Upper lobe of right lung (tissue), 1 donor: ENCODE results near the gene P2RY12. TPM values are rescaled to one million over a fixed set of nuclear protein-coding genes. Genes with fewer than 3 reads are reported as not detected.
A peak's percentile ranks its signal among the peaks of the same experiment; 100 is the strongest.

Experiments
- ATAC-seq: fragments of 200-7000 bp; cut with Tn5 transposase; one replicate; pipeline ENCODE4 v1.9.1; 2020; ENCODE audit warnings: mild to moderate bottlenecking, moderate library complexity
- DNase-seq: peaks from one replicate; pipeline ENCODE4 v3.0.0-alpha.2; 2020
- H3K27ac ChIP-seq: fragments of 200-600 bp; one replicate; pipeline ENCODE4 v1.8.0; 2022
- H3K27me3 ChIP-seq: fragments of 200-600 bp; one replicate; pipeline ENCODE4 v1.8.0; 2022; ENCODE audit warnings: mild to moderate bottlenecking
- H3K36me3 ChIP-seq: fragments of 200-600 bp; one replicate; pipeline ENCODE4 v1.8.0; 2022
- H3K4me1 ChIP-seq: fragments of 200-600 bp; one replicate; pipeline ENCODE4 v1.8.0; 2022
- H3K4me3 ChIP-seq: fragments of 200-600 bp; one replicate; pipeline ENCODE4 v1.8.0; 2022; ENCODE audit warnings: mild to moderate bottlenecking
- H3K9me3 ChIP-seq: fragments of 200-600 bp; one replicate; pipeline ENCODE4 v1.8.0; 2022
- CTCF ChIP-seq: fragments of 200-600 bp; IDR thresholded peaks from one replicate; pipeline ENCODE4 v1.8.0; 2022; ENCODE audit warnings: antibody characterized with exemption
- intact Hi-C: fragments of 100-400 bp; cut with DNase I; formaldehyde crosslinking; loops from one replicate; pipeline ENCODE4 v1.11.0; 2022
- total RNA-seq: library from RNA; stranded (reverse); fragmentation: NEBNext Ultra II Directional; extraction: Animal tissue kit (Norgen Biotek cat#: 25700); gene quantifications from one replicate; pipeline ENCODE4 v1.2.1, GENCODE V29; 2021
- donor health status: DM: no; HTN: yes; CAD: no; lungs with severe emphysema.

Gene P2RY12
- total RNA-seq, 1 donor from 2014 or later: 3.1 TPM

- no peaks in the 10 kb centered on the region for H3K4me1 ChIP-seq
- DNase-seq (no peak), ATAC-seq (no peak)
- H3K9me3 ChIP-seq: no peaks in the 10 kb centered on the region
- no peaks in the 10 kb centered on the region for H3K36me3 ChIP-seq
- intact Hi-C loops: no loop called here
- no peaks in the 10 kb centered on the region for H3K27me3 ChIP-seq
- no peak overlapping the region for H3K27ac ChIP-seq
- TF ChIP-seq CTCF: no peak
- H3K4me3 ChIP-seq: no peak overlapping the region
Observed at GRCh38 chr3:151391720-151392119, 7.2 kb upstream of the P2RY12 start.

- DNase-seq (no peak), ATAC-seq (peak; percentile 61)
- Histone ChIP-seq H3K27ac (no peak overlapping the region), H3K4me1 (peaks cover 2% of the 10 kb centered on the region), H3K36me3 (no peaks in the 10 kb centered on the region), H3K27me3 (no peaks in the 10 kb centered on the region), H3K4me3 (no peak overlapping the region), H3K9me3 (no peaks in the 10 kb centered on the region)
- intact Hi-C loops: no loop called here
- no peak for TF ChIP-seq CTCF
Observed at GRCh38 chr3:151387842-151388241, 3.3 kb upstream of the P2RY12 start.

GRCh38 chr3:151387432-151387831 is 2.9 kb upstream of the P2RY12 start:
- no peaks in the 10 kb centered on the region for H3K9me3 ChIP-seq
- ATAC-seq: peak; percentile 58
- intact Hi-C loops: no loop called here
- H3K4me1 ChIP-seq: peaks cover 6% of the 10 kb centered on the region
- H3K4me3 ChIP-seq: no peak overlapping the region
- H3K27me3 ChIP-seq: no peaks in the 10 kb centered on the region
- no peak for TF ChIP-seq CTCF
- H3K36me3 ChIP-seq: no peaks in the 10 kb centered on the region
- DNase-seq: no peak
- no peak overlapping the region for H3K27ac ChIP-seq

GRCh38 chr3:151386056-151386455 is 1.5 kb upstream of the P2RY12 start:
- Histone ChIP-seq H3K27ac (no peak overlapping the region), H3K4me3 (no peak overlapping the region), H3K36me3 (no peaks in the 10 kb centered on the region), H3K9me3 (no peaks in the 10 kb centered on the region), H3K4me1 (peaks cover 7% of the 10 kb centered on the region), H3K27me3 (no peaks in the 10 kb centered on the region)
- intact Hi-C loops: no loop called here
- ATAC-seq (no peak), DNase-seq (no peak)
- no peak for TF ChIP-seq CTCF

- TF ChIP-seq CTCF: no peak
- peak overlapping the region; percentile 33 for H3K4me3 ChIP-seq
- no peaks in the 10 kb centered on the region for H3K27me3 ChIP-seq
- no peak for DNase-seq
- no peaks in the 10 kb centered on the region for H3K9me3 ChIP-seq
- peaks cover 7% of the 10 kb centered on the region for H3K4me1 ChIP-seq
- H3K27ac ChIP-seq: no peak overlapping the region
- ATAC-seq: no peak
- H3K36me3 ChIP-seq: no peaks in the 10 kb centered on the region
- intact Hi-C loops: no loop called here
Observed at GRCh38 chr3:151383956-151384355, 597 bp downstream of the P2RY12 start.

- ATAC-seq: no peak
- no peak for TF ChIP-seq CTCF
- H3K36me3 ChIP-seq: no peaks in the 10 kb centered on the region
- peaks cover 7% of the 10 kb centered on the region for H3K4me1 ChIP-seq
- H3K27me3 ChIP-seq: no peaks in the 10 kb centered on the region
- DNase-seq: no peak
- intact Hi-C loops: no loop called here
- no peaks in the 10 kb centered on the region for H3K9me3 ChIP-seq
- H3K27ac ChIP-seq: no peak overlapping the region
- no peak overlapping the region for H3K4me3 ChIP-seq
Observed at GRCh38 chr3:151383111-151383510, 1.4 kb downstream of the P2RY12 start.
